ENCODE data around the gene CCDC127. TPM values are rescaled to one million over a fixed set of nuclear protein-coding genes. Genes with fewer than 3 reads are reported as not detected.
A peak's percentile ranks its signal among the peaks of the same experiment; 100 is the strongest.
"Not testable (repeated sequence)": the region's sequence is repeated elsewhere in the genome, so short reads cannot be mapped to it uniquely, and the experiment has no call there.

CCDC127 gene
- polyA plus RNA-seq (2012; ENCODE audit: insufficient read depth, insufficient read length): 11.0 TPM

GRCh38 chr5:217494-218456 is at the start of gene CCDC127, which contains the start of gene SDHA:
CCDC127 (minus strand) TSS chr5:218153; CDS start chr5:216849, 1,304 bp downstream.
SDHA (plus strand) TSS chr5:218320; CDS start chr5:218356, 36 bp downstream.
- peak within 1 kb of the TSS; percentile 81 for H3K4me3 ChIP-seq (ENCODE audit: low read length)

GRCh38 chr5:267716-268115 is 49.8 kb upstream of the CCDC127 start:
- H3K4me3 ChIP-seq (ENCODE audit: low read length): no peak overlapping the region
- DNase-seq (ENCODE audit: low read depth, low spot score): no peak

More at GRCh38 chr5:217494-218456, at the start of gene CCDC127, which contains the start of gene SDHA:
- DNase-seq (ENCODE audit: low read depth, low spot score): peak; percentile 85

GRCh38 chr5:266311-267026 is 48.5 kb upstream of the CCDC127 start:
- H3K4me3 ChIP-seq (ENCODE audit: low read length); DNase-seq (ENCODE audit: low read depth, low spot score): not testable (repeated sequence)

GRCh38 chr5:264338-264737 is 46.4 kb upstream of the CCDC127 start:
- no peak overlapping the region for H3K4me3 ChIP-seq (ENCODE audit: low read length)

GRCh38 chr5:263275-263974 is 45.5 kb upstream of the CCDC127 start:
- not testable (repeated sequence) for H3K4me3 ChIP-seq (ENCODE audit: low read length); DNase-seq (ENCODE audit: low read depth, low spot score)

More at GRCh38 chr5:264338-264737, 46.4 kb upstream of the CCDC127 start:
- no peak for DNase-seq (ENCODE audit: low read depth, low spot score)

GRCh38 chr5:257148-257547 is 39.2 kb upstream of the CCDC127 start:
- no peak overlapping the region for H3K4me3 ChIP-seq (ENCODE audit: low read length)
- DNase-seq (ENCODE audit: low read depth, low spot score): no peak

GRCh38 chr5:256347-256746 is 38.4 kb upstream of the CCDC127 start:
- H3K4me3 ChIP-seq (ENCODE audit: low read length); DNase-seq (ENCODE audit: low read depth, low spot score): not testable (repeated sequence)

- H3K4me3 ChIP-seq (ENCODE audit: low read length); DNase-seq (ENCODE audit: low read depth, low spot score): not testable (repeated sequence)
Observed at GRCh38 chr5:255116-255515, 37.2 kb upstream of the CCDC127 start.

- not testable (repeated sequence) for H3K4me3 ChIP-seq (ENCODE audit: low read length); DNase-seq (ENCODE audit: low read depth, low spot score)
Observed at GRCh38 chr5:254322-254721, 36.4 kb upstream of the CCDC127 start.

GRCh38 chr5:252546-252945 is 34.6 kb upstream of the CCDC127 start:
- DNase-seq (ENCODE audit: low read depth, low spot score): no peak
- no peak overlapping the region for H3K4me3 ChIP-seq (ENCODE audit: low read length)

GRCh38 chr5:251975-252374 is 34.0 kb upstream of the CCDC127 start:
- not testable (repeated sequence) for H3K4me3 ChIP-seq (ENCODE audit: low read length)

GRCh38 chr5:251538-251937 is 33.6 kb upstream of the CCDC127 start:
- DNase-seq (ENCODE audit: low read depth, low spot score); H3K4me3 ChIP-seq (ENCODE audit: low read length): not testable (repeated sequence)

More at GRCh38 chr5:251975-252374, 34.0 kb upstream of the CCDC127 start:
- not testable (repeated sequence) for DNase-seq (ENCODE audit: low read depth, low spot score)

- H3K4me3 ChIP-seq (ENCODE audit: low read length); DNase-seq (ENCODE audit: low read depth, low spot score): not testable (repeated sequence)
Observed at GRCh38 chr5:251016-251415, 33.1 kb upstream of the CCDC127 start.

GRCh38 chr5:250396-250795 is 32.4 kb upstream of the CCDC127 start:
- not testable (repeated sequence) for DNase-seq (ENCODE audit: low read depth, low spot score); H3K4me3 ChIP-seq (ENCODE audit: low read length)

GRCh38 chr5:245717-246116 is 27.8 kb upstream of the CCDC127 start:
- DNase-seq (ENCODE audit: low read depth, low spot score): not testable (repeated sequence)

GRCh38 chr5:243683-244367 is 25.9 kb upstream of the CCDC127 start:
- not testable (repeated sequence) for DNase-seq (ENCODE audit: low read depth, low spot score); H3K4me3 ChIP-seq (ENCODE audit: low read length)

More at GRCh38 chr5:245717-246116, 27.8 kb upstream of the CCDC127 start:
- not testable (repeated sequence) for H3K4me3 ChIP-seq (ENCODE audit: low read length)

GRCh38 chr5:241045-241669 is 23.2 kb upstream of the CCDC127 start:
- not testable (repeated sequence) for DNase-seq (ENCODE audit: low read depth, low spot score); H3K4me3 ChIP-seq (ENCODE audit: low read length)

GRCh38 chr5:240550-240949 is 22.6 kb upstream of the CCDC127 start:
- DNase-seq (ENCODE audit: low read depth, low spot score); H3K4me3 ChIP-seq (ENCODE audit: low read length): not testable (repeated sequence)
